ENCODE measurements around the gene CD22.
"Not testable (repeated sequence)": the region's sequence is repeated elsewhere in the genome, so short reads cannot be mapped to it uniquely, and the experiment has no call there.

GRCh38 chr19:35286101-35286500 is 42.9 kb upstream of the CD22 start:
- not testable (repeated sequence) for TF ChIP-seq CTCF (conservative IDR thresholded peaks at IDR 0.05 in 1 of 2, IDR thresholded peaks at IDR 0.05 in 1 of 2; ENCODE audit: low read depth in 1 of 2, low read length in 2 of 2); EZH2 (IDR thresholded peaks at IDR 0.05; ENCODE audit: low read length, missing control alignments)

Data from fibroblast of lung (primary cell).